Stromal cell of bone marrow (primary cell): ENCODE measurements around the gene WDPCP.
"Not testable (repeated sequence)": the region's sequence is repeated elsewhere in the genome, so short reads cannot be mapped to it uniquely, and the experiment has no call there.

Experiments
- DNase-seq: peaks from one replicate; pipeline ENCODE4 v3.0.0-alpha.2; 2012; ENCODE audit warnings: low read depth

WDPCP gene

DNA sequence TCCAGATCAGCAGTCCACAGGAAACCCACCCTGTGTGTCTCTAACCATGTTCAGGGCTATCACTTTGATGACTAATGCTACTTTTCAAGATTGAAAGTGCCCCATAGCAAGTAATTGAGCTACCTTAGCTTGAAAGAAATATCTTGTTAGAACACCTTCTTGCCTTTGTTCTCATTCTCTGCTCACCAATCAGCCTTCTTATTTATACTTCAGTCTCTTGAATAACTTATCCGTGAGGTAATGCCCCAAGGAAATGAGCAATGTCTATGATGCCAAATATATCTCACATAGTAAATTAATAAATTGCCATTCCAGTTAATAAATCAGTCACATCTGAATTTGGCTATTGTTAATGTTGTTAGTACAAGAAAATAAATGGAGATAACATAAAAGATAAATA lies 141.6 kb downstream of the WDPCP start:
- DNase-seq = no peak

DNA sequence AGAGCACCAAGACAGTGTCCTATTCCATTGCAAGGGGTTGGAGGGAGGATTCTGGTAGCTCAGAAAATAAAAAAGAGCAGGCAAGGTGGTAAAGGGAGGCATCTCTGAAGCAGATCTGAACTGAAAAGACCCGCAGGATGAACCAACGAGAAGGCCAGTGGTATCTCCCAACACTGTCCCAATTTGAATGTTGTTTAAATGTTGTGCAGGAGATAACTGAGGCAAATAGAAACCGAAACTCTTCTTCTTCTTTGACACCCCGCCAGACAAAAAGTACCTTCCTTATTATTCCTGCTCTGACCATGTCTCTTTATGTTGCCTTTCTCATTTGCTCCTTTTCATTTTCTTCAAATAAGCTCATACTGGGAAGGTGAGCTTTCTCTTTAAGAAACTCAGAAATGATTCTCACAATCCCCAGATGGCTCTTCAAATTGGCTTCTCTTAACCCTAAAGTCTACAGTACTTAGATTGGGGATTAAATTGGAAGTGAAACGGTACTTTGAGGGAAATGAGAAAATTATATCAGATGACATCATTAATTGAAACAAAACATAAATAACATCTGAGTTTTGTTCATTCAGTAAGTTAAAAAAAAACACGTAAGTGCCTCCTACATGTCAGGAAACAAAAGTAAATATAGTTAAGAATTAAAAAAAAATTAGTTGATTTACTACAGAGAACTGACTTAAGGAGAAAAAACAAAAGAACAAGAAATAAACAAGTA lies 143.6 kb downstream of the WDPCP start:
- no peak for DNase-seq

DNA sequence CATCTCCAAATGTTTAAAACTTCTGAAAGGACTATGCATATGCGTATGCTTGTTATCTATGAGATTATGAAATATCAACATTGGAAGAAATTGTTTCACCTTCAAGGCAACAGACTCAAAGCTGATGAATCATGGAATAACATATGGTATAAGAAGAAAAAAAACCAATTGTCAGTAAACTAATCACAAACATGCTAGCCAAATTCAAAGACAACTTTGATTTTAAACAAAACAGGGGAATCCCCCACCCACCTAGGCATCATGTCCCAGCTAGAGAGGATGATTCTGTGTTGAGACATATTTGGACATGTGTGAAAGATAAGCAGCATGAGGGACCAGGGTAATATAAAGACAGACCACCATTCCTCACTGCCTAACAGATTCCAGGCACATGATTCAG lies 147.7 kb downstream of the WDPCP start:
- no peak for DNase-seq

DNA sequence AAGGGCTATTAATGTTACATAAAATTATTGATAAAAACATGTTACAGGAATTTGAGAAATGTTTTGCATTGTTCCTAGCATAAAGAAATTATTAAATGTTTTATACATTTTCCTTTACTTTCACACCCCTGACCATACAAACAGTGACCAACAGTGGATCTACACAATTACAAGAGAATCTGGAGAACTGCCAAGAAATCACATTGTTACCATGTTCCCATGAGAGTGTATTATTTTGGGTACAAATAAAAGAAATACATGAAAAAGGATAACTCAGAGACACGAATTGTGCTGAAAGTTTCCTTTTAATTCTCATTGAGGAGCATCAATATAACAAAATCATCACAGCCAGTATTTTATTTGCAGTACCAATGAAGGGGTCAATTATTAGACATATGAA lies 150.1 kb downstream of the WDPCP start:
- DNase-seq = no peak

DNA sequence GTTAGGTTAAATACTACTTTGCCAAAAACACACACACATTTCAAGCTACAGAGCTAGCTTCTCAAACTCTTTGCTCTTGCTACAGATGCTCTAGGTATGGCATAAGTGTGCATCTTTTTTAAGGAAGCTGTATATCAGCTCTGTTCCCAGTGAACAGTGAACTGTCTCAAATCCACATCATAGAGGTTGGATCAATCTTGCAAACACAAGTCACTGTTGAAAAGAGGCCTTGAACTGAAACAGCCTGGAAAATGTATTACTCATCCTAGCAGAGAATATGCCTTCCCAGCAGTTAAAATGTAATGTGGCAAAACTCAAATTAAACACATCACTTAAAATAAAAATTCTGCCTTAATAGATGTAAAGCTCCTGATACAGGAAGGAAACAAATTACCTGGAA lies 151.8 kb downstream of the WDPCP start:
- no peak for DNase-seq

DNA sequence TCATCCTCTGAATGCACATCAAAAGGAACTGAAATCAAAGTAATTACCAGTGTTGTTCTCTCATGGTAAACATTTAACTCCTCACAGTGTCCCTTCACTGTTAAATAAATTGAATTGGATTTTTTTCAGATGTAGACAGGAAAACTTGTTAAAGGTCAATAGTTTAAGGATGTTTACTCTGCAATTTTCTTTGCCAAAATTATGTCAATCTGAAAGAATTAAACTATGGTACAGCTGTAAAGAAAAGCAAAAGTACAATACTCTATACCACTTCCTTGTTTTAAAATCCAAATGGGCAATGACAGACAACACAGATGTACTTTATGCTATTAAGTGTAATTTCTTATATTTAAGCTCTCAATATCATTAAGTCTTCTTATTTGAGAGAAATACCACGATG lies 153.2 kb downstream of the WDPCP start:
- no peak for DNase-seq

DNA sequence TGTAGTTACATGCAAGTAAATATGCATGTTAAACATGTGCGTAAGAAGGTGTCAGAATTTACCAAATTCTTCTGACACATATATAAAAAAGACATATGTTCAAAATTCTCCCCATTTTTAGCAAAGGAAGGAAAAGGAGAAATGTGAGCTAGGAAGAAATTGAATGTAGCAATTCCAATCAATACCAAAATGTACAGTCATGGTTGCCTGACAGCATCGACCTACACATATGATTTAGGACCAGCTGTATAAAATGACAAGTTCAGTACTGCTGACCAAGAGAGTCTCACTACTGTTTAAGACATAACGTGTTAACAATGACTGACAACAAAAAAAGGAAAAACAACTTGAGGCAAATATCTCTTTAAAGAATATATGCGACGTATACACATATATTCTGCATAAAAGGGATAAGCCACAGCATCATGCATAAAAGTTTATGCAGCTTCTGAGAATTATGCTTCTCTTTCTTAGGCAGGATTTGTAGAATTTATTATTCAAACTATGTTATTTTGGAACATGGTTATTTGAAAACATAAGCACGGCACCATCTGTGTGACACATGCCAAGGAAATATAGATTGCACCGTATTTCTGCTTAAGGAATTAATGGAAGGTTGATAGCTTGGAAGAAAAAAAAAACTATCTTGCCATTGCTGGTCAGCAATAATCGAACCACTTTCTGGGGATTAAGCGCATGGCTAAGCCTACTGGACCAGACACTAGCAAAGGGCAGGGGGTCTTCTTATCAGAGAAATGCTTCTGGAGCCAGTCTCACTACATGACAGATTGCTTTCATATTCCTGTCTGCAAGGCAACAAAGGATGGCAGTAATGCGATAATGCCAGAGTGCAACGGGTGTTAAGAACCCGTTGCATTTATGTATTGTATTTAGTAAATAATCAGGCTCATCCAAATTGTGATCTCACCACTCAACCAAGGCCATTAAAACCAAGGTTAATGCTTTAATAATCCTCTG lies 154.0 kb downstream of the WDPCP start:
- no peak for DNase-seq

DNA sequence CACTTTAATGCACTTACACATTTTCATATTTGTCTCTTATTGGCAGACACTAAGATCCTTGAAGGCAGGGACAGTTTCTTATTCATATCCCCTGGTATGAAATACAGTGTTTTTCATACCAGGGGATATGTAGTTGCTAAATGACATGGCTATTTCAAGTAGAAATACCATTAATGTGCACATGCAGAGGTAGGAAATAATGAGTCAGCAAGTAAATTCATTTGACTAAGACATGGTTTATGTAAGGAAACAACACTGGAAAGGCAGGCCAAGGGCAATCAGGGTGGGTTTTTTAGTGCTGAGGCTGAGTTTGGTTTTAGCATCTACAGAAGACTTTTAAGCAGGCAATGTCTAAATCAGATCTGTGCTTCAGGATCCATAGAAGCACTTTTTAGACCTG lies 155.9 kb downstream of the WDPCP start:
- DNase-seq = peak; percentile 2

DNA sequence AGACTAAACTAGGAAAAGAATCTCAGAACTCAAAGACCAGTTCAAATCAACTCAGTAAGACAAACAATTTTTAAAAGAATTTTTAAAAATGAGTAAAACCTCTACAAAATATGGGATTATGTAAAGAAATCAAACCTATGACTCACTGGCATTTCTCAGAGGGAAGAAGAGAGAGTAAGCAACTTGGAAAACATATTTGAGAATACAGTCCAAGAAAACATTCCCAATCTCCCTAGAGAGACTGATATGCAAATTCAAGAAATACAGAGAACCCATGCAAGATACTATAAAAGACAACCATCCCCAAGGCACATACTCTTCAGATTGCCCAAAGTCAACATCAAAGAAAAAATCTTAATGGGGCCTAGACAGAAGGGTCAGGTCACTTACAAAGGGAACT lies 162.7 kb downstream of the WDPCP start:
- DNase-seq = peak; percentile 40

DNA sequence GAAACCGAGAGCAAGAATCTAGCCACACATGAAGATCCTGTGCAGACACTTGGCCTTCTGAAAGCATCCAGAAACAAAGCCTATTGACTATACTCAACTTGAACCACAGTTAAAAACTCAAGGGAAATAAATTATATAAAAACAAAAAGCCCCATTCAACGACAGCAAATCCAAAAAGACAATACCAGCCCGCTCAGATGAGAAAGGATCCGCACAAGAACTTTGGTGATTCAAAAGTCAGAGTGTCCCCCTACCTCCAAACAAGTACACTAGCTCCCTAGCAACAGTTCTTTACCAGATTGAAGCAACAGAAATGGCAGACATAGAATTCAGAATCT lies 163.2 kb downstream of the WDPCP start:
- no peak for DNase-seq

DNA sequence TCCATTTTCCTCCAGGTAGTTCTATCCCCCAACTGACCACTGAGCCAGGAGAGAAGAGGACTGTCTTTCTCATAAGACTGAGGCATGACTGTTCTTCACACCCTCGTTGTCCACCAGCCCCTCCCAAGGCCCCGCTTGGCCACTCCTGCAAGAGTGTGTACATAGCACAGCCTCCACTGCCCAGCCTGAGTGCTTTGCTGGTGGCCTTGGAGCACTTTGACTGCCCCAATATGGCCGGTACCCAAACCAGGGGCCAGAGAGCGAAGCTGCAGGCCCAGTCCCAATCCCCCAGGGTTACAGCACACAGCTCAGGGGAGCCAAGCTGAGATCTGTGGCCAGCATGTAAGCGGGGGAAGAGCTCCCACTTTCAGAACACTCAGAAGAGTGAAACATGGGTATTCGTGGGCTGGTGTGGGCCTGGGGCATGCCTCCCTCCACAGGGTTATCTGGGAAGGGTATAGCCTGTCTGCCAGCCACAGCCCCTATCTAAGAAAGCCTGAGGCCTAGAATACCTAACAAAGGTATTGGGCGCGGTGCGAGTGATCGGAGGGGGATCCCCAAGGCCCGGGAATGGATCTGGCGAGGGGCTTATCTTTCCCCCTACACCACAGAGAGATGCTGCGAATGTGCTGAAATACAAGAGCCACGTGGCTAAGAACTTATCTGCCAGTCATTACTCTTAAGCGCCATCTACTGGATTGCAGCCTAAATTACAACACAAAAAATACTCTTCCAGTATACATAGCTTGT lies 163.8 kb downstream of the WDPCP start:
- DNase-seq = peak; percentile 3

DNA sequence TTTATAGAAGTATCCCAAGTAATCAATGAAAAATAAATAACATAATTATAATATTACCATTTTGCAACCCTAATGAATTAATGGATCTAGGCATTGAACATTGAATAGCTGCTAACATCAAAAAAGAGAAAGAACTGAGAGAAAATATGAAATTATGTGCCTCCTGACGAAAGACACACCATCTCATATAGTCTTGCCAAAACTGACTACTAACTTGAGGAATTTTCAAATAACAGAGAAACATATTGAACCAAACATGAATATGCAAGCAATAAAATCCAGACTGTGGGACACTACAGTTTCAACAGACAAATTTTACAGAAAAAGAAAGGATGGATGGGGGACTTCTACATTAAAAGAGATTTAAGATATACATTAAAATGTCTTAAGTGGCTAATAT lies 165.7 kb downstream of the WDPCP start:
- no peak for DNase-seq

DNA sequence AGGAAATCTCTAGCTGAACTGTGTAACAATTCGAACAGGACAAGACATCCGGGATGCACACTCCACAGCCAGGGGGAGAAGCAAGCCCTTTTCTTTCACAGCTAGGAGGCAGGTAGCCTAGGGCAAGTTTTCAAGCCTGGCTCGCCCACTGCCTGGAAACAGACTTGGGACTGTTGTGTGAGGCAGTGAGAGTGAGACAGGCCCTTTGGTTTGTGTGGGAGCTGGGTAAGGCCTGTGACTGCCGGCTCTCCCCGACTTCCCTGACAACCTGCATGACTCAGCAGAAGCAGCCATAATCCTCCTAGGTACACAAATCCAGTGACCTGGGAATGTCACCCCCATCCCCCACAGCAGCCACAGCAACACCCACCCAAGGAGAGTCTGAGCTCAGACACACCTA lies 179.7 kb downstream of the WDPCP start:
- DNase-seq = no peak

DNA sequence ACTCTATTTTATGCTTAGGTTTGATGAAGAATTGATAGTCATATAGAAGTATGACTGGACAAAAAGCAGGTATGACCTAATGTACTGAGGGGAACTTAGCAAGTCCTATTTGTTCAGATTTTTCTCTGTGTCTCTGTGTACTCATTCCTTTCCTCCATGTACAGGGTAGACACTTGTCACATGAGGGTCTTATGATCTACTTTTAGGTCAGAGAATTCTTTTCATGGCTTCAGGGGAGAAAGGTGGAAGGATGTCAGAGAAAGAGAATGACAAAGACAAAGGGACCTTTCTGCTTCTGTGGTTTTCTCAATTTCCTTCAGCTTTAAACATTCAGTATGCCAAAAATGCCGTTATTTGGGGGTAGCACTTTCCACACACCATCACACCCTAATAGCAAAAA lies 181.6 kb downstream of the WDPCP start:
- DNase-seq = no peak

DNA sequence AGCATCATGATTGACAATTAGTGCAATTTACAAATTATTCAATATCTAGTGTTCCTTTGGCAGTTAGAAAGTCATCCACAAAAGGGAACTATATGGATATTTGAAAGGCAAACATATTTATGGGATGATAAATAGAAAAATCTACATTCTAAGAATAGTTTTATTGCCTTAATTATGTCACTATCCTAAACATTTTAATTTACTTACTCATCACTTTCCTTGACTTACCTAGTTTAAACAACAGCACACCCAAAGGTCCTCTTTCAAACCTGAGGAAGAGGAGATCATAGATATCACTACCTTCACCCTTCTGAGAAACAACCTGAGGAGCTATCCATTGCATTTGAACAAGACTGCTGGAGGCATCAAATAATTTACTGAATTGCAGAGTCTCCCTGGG lies 184.5 kb downstream of the WDPCP start:
- DNase-seq = no peak

DNA sequence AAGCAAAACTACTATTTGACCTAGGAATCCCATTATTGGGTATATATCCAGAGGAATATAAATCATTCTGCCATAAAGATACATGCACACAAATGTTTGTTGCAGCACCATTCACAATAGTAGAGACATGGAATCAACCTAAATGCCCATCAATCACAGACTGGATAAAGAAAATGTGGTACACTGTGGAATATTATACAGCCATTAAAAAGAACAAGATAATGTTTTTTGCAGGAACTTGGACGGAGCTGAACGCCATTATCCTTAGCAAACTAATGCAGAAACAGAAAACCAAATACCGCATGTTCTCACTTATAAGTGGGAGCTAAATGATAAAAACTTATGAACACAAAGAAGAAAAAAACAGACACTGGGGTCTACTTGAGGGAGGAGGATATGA lies 185.4 kb downstream of the WDPCP start:
- not testable (repeated sequence) for DNase-seq

DNA sequence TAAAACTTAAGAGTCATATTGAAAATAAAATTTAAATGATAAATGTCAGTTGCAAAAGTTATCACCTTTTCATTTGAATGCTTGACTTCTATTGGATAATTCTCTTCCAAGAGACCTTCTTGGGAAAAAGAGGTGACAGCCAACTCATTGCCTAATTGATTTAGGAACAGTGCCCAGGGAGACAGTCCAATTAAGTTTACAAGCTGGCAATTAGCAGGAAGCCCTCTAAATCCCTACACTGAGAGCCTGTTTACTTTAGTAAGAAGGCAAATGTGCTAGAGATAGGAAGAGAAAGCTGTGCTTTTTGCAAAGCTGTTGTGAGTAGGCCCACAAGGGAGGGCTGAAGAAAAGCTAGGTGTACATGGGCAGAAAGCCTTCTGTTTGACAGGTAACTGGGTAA lies 189.1 kb downstream of the WDPCP start:
- no peak for DNase-seq

DNA sequence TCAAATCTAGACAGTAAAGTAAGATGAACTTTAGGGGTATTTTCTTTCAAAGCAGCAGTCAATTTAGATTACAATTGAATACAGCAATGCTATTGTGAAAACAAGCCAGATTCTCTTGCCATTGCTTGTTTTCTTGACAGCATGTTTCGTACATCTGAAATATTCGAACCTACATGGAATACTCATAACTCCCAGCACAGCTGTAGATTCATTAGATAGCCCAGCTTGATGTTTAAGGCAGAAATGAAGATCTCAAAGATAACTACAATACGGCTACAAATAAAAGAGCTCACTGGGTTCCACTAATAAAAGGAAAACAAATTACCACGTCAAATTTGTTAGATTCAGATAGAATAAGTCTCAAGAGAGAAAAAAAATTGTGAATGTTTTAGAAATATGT lies 208.8 kb downstream of the WDPCP start:
- DNase-seq = no peak

DNA sequence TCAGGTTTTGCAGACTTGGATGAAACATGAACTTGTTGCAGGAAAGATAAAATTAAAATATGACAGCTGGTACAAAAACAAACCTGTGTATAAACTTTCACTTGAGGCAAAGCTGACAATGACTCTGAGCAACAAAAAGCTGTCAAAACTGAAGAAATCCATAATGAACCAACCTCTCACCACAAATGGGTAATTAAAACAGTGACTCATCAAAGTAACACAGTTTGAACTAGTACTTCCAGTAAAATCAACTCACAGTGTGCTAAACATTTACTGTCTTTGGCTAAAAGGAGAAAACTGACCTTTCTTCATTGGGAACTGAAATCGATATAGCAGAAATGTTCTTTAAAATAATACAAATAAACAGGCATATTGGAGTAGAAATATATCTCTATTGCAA lies 209.7 kb downstream of the WDPCP start:
- DNase-seq = no peak

DNA sequence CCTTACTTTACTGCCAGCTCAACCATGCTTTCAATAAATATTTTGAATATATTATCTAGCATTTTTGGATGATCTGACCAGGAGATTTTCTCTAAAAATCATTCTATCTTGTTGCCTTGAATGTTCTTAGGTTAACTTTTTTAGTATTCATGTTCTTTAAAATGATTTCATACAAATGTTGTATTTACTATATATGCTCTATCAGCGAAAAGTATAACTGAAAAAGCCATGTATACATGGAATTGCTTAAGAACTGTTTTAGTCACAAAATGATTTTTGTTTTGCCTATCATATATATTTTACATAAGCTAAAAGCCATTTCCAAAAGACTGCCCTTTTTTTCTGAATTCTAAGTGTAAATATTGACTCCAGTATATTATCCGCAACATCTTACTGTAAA lies 213.9 kb downstream of the WDPCP start:
- no peak for DNase-seq

DNA sequence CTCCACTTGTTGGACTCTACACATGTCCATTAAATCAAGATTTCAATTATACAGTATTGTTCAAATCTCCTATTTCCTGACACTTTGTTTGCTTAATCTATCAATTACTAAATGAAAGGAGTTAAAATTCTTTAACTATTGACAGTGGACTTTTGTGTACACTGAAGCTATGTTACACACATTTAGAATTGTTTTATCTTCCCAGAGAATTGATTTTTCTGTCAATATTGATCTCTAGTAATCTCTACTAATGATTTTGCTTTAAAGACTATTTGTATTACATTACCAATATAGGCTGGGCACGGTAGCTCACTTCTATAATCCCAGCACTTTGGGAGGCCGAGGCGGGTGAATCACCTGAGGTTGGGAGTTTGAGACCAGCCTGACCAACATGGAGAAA lies 215.7 kb downstream of the WDPCP start:
- DNase-seq = no peak

DNA sequence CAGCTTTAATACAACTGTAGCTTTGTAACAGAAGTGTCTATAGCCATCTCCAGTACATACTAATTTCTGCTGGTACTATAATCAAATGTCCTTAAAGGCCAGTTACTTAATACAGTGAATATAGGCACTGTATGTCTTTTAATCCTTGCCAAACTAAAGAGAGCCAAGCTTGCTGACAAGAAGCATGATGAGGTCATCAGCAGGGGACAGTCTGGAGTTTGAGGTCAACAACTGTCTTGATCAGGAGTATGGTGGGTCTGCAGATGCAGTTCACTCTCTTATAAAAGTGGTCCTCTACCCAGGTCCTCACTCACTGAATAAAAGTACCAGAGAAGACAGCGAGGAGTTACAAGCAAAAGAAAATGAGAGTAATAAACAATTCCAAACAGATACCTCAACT lies 219.1 kb downstream of the WDPCP start:
- DNase-seq = no peak

DNA sequence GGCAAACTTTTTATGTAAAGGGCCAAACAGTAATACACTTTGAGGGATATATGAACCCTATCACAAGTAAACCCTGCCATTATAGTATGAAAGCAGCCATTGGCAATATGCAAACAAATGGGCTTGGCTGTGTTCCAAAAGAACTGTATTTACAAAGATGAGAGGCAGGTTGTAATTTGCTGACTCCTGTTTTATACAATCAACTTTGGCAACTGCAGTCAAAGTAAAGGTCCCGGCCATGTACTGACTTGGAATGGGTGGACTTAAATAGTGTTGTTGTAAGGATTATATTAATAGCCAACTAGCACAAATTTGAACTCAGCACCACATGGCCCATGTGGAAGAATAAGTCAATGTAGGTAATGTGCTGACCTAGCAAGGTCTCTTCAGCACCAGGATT lies 223.4 kb downstream of the WDPCP start:
- no peak for DNase-seq
